Esophagus squamous epithelium (tissue), 4 donors: ENCODE data around the gene QARS1.

Experiments
- CTCF ChIP-seq, 6 experiments: fragments of 450-650 bp in 4 of 6; fragments of 200-600 bp in 2 of 6; sonication (generic) in 2 of 6; IDR thresholded peaks; one replicate each; pipeline ENCODE4 v1.5.1; 2016 to 2019; ENCODE audit warnings: antibody characterized with exemption in 6 of 6, mild to moderate bottlenecking in 4 of 6, moderate library complexity in 4 of 6
- POLR2A ChIP-seq, 4 donors: fragments of 450-650 bp; IDR thresholded peaks; one replicate each; pipeline ENCODE4 v1.6.1; 2017; ENCODE audit warnings: antibody characterized with exemption in 4 of 4, mild to moderate bottlenecking in 4 of 4, moderate library complexity in 3 of 4

- TF ChIP-seq CTCF (IDR thresholded peaks at IDR 0.05) (no peak), POLR2A (IDR thresholded peaks at IDR 0.05) (no peak)
Observed at GRCh38 chr3:49058011-49058410, 46.5 kb downstream of the QARS1 start.
